HG03457 (cell line): Measurements from ENCODE around the gene MITD1.
"Not testable (repeated sequence)": the region's sequence is repeated elsewhere in the genome, so short reads cannot be mapped to it uniquely, and the experiment has no call there.

Experiments used
- ATAC-seq: cut with Tn5 transposase; IDR thresholded peaks from one replicate; pipeline ENCODE4 v1.9.1; 2021; ENCODE audit warnings: moderate number of reproducible peaks; ENCODE audit not compliant: unreplicated experiment

MITD1 gene

DNA sequence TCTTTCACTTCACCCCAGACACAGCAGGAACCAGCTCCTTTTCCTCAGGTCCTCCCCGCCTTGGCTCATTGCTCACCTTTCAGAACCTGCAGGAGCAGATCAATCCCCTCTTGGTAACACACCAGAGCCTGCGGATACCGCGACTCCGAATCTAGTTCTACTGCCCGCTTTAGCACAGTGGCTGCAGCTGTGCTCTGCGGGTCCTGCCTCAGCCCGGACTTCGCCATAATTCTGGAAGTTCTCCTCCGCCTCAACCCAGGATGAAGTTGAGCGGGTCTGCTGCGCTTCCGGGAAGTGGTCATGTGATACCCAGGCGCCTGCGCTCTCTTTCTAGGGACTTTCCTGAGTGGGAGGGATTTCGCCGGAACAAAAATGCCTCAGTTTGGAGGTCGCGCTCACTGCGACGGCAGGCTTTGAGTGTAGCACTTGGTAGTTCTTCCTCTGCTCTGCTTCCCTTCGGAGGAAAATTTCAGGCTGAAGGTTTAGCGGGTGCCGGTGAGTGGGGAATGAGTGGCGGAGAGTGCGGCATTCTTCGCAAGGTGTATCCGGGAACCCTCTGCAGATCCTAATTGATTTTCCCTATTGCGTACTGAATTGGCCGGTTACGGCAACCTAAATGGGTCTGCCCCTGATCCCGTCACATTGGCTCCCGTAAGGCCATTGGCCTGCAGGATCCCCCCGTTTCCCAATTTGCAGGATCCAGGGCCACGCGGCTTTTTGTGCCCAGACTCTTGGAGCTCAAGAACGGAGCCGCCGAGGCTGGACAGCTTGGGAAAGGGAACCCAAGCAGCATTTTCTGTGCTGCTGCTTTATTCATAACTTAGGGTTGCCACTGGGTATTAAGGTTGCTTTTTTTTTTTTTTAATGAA, at the start of gene MITD1, which contains the start of gene MRPL30:
MITD1 (minus strand) TSS at position 304 of the 869 bp plus-strand sequence; CDS start at position 227, 77 bp downstream.
MRPL30 (plus strand) TSS at position 430 of the 869 bp plus-strand sequence. CDS start 5,020 bp downstream, outside the sequence.
- ATAC-seq, result peak; percentile 64

DNA sequence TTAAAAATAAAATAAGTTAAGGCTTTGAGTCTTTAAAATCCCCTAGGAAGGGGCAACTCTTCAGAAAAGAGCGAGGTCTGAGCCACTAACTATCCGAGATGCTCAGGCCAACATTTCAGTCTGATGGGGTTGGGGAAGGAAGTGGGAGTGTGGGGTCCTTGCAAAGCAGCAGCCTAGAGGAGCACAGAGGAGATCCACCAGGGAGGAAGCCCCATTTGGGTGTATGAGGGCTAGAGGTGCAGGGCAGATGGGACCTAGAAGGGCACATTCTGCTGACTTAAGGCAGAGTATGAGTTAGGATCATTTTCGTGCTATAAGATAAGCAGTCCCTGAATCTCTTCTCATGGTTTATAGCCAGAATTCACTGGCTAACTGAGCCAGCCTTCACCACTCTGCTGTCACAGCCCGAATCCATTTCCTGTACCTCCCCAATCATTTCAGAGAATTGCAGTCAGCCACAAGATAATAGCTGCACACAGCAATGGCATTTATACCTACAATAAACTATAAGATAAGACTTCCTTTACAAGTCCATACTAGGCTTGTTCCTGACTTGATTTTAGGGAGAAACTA, 37.2 kb upstream of the MITD1 start:
- ATAC-seq, result no peak

DNA sequence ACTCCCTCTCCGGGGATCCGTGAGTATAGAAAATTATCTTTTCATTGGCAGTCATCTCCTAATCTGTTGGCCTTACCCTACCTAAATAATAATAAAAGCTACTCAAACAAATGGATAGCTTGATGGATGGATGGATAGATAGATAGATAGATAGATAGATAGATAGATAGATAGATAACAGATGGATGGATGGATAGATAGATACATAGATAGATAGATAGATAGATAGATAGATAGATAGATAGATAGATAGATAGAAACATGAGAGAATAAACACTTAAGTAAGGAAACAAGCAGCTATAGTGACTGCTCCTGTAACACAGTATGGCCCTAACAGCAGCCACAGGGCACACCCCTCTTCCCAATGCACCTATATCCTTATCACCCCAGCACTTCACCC, 35.2 kb upstream of the MITD1 start:
- ATAC-seq, result no peak

DNA sequence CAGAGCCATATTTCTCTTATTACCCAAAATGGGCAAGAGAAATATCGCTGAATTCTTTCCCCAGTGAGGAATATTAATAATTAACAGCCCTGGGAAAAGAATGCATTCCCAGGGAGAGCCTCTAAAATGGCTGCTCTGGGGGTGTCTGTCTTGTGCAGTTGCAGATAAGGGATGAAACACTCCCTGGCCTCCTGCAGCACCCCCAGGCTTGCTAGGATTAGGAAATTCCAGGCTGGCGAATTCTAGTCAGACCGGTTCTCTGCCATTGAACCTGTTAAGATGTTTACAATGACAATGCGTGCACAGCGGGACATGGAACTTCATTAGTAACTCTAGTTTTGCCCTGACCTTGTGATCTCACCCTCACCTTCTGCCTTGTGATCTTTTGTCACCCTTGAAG, 24.6 kb upstream of the MITD1 start:
- no peak for ATAC-seq

DNA sequence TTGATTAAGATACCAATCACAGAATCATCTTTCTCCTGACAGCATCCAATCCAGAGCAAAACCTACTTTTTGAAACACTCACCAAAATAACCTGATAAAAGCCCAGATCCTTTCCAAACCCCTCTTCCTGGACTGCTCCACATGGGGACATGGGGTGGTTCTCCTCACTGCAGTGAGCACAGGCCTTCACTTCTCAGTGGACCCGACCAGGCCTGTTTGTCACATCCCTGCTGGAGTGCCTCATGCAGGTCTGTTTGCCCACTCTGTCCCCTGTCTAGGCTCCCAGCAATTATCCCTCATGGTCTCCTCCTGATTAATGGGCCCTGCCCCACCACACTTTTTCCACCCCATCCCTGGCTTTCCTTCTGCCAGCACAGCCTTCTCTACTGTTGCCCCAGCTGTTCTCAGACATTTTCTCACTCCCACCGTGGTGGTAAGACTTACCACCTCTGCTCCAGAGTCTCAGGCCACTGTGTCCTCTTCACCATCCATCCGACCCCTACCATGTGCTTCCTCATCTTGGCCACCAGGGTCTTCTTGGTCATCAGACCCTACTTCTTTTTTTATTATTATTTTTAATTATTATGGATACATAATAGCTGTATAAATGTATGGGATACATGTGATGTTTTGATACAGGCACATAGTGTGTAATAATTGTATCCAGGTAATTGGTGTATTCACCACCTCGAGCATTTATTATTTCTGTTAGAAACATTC, 21.3 kb upstream of the MITD1 start:
- no peak for ATAC-seq

DNA sequence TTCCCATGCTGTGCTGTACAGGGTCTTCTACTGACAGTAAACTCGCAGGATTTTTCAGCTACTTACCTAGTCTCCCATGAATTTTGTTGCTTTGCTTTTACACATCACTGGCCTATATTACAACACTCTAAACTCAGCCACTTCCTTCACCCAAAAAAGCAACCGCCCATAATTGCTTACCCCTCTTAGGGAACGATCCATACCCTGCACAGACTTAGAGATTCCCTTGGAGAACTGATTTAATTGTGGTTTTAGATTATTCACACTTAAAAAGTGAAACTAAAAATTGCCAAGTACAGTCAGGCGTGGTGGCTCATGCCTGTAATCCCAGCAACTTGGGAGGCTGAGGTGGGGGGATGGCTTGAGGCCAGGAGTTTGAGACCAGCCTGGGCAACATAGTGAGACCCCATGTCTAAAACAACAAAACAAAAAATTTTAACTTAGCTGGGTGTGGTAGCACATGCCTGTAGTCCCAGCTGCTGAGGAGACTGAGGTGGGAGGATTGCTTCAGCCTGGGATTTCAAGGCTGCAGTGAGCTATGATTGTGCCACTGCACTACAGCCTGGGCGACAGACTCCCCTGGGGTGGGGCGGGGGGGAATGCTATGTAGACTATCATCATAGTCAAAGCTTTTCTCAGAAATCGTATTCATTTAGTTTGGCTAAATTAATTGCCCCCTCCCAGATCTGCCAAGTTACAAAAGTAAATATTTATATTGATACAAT, 19.4 kb upstream of the MITD1 start:
- no peak for ATAC-seq

DNA sequence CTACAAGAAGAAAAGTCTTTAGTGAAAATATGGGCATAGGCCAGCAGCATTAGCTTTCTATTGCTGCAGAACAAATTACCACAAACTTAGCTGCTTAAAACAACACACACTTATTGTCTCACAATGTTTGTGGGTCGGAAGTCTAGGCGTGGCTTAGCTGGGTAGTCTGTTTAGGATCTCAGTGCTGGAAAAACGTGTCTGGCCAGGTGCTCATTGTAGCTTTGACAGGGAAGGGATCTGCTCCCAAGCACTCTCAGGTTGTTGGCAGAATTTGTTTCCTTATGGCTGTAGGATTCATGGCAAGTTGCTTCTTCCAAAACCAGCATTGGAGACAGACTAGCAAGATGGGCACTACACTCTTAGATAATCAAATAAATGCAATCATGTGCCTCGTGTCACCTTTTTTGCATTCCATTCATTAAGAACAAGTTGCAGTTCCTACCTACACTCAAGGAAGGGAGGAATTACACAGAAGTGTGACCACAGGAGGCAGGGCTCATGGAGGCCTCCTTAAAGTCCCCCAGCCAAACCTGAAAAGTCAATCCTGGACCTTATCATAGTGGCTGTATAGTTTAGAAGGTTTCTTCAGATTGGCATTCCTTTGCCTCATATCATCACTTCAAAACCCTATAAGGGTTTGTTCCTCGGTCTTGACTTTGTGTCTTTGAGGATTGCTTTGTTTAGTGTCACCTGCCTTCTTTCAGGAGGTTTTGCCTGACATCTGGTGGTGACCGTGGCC, 17.4 kb upstream of the MITD1 start:
- ATAC-seq, result no peak

DNA sequence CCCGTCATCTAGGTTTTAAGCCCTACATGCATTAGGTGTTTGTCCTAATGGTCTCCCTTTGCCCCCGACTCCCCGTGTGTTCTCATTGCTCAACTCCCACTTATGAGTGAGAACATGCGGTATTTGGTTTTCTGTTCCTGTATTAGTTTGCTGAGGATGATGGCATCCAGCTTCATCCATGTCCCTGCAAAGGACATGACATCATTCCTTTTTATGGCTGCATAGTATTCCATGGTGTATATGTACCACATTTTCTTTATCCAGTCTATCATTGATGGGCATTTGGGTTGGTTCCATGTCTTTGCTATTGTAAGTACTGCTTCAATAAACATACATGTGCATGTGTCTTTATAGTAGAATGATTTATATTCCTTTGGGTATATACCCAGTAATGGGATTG, 11.5 kb upstream of the MITD1 start:
- ATAC-seq, result not testable (repeated sequence)

DNA sequence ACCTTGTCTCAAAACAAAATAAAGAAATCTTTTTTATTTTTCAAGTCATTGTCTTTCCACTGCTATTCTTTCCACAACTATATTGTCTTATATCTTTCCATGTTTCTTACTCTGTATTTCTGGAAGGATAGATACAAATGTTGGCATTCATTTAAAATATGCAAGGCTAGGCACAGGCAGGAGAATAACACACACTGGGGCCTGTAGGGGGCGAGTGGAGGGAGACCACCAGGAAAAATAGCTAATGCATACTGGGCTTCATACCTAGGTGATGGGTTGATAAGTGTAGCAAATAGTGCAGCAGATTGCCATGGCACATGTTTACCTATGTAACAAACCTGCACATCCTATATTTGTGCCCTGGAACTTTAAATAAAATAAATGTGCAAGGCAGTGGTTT, 9.7 kb upstream of the MITD1 start:
- ATAC-seq, result no peak

DNA sequence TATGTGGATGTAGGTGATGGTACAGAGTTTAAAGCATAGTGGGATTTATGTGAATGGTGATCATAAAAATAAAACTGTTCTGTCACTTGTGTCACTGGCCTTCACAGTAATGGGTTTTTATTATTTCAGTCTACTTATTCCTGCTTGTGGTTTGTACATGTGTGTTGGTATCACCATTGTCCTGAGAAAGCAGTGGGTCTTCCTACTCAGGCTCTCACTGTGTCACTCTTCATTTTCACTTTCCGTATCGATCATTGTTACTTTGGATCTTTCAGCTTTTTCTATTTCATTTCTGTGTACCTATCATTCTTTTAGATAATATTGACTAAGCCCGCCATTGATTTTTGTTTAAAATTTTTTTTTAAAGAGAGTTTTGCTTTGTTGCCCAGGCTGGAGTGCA, 7.5 kb upstream of the MITD1 start:
- ATAC-seq, result no peak

DNA sequence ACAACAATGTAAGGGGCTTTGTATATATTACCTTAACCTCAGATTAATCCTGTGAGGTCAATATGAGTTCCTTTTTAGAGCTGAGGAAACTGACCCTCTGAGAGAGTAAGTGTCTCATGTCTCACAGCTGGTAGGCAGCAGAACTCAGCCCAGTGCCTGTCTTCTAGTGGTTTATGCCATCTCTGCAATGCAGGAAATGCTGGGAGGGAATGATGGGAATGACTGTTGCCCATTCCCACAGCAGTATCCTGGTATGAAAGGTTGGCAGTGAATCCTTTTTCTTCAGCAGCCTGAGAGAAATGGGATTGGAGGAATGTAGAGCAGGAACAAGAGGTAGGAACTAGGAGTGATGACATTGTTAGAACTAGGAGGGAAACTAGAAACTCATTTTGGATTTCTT, 6.2 kb upstream of the MITD1 start:
- ATAC-seq, result no peak

DNA sequence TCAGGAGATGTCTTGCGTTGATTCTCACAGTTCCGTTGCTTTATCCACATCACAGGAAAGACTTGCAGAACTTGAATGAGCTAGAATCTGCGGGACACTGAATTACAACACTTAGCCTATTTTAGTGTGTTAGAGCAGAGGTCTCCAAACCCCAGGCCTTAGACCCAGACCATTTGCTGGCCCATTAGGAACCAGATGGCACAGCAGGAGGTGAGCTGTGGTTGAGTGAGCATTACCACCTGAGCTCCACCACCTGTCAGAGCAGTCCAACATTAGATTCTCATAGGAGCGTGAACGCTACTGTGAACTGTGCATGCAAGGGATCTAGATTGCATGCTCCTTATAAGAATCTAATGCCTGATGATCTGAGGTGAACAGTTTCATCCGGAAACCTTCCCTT, 4.0 kb upstream of the MITD1 start:
- ATAC-seq, result no peak

DNA sequence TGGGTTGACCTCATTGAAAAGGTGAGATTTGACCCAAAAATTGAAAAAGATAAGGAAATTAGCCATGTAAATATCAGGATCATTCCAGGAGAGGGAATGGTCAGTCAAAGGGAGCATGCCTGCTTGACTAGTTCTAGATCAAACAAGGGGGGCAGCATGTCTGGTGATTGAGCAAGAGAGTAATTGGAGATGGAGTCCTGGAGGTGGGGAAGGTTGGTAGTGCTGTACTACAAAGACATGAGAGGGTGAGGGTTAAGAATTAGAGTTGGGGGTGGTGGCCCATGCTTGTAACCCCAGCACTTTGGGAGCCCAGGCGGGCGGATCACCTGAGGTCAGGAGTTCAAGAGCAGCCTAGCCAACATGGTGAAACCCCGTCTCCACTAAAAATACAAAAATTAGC, 2.2 kb upstream of the MITD1 start:
- no peak for ATAC-seq

DNA sequence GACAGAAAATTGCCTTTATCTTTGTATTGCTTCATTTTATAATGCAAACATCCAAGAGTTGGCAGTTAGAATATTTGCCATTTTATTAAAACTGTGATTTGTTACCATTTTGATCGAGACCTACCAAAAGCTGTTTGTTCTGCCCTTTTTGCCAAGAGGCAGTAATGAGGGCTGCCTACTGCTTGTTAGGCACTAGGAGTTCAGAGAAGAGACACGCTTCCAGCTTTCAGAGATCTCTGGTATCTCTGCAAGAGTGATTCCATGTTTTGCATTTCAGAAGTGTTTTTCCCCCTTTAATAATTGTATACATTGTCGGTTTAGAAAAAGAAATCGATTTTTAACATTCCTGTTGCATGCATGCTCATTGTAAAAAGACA, 754 bp upstream of the MITD1 start:
- ATAC-seq, result no peak

DNA sequence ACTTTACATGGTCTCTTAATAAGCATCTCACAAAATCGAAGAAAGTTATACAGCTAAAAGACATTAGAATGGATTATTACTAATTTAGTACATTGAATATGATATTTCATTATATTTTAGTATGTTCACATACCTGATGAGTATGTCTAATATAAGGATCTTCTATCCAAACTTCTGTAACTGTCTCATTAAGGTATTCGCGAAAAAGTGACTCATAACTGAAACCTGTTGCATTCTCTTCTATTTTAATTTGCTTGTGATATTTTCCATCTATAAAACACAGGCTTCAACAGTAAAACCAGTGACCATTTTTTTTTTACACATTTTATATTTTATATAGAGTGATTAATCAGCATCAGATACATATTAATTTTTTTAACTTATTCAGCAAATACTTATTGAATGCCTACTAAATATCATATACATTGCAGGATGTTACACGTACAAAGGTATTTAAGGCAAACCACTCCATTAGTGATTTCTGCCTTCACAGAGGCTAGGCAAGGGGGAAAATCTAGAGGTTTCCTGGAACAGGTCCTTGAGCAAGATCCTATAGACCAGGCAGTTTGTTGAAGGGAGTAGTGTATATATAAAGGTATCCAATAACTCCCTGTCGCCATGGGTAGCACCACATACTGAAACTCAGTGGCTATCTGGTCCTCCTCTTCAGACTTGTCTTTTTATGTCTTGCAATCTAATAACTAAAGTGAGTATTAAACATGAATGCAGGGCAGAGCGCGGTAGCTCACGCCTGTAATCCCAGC, 9.3 kb downstream of the MITD1 start:
- ATAC-seq, result no peak

DNA sequence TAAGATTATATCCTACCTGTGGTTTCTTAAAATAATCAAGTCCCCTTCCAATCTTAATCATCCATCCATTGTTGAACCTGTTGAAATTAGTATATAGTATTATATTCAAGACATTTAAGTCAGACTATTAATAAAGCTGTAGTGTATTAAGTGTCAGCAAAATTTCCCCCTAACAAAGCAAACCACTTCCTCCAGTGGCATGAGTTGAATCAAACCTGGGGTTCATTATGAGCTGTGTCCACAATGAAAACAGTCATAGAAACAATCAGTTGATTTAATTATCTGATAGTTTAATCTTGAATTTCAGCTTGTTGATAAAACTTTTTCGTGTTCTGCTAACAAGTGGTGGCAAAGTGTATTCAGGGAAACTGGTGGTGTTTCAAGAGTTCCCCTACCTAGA, 11.3 kb downstream of the MITD1 start:
- ATAC-seq, result no peak

DNA sequence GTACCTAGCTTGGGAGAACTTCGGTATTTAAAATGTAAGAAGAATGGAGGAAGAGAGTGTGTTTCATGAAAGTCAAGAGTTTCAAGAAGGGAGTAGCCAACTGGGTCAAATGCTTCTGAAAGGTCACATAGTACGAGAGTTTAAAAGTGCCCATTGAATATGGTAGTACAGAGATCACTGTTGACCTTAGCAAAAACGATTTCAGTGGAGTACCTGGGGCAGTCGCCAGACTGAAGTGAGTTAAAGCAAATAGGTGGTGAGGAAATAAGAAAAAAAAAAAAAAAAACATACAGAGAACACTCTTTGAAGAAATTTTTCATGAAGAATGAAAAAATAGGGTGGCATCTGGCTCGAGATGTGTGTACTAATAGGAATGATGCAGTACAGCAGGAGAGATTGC, 14.6 kb downstream of the MITD1 start:
- ATAC-seq, result no peak

DNA sequence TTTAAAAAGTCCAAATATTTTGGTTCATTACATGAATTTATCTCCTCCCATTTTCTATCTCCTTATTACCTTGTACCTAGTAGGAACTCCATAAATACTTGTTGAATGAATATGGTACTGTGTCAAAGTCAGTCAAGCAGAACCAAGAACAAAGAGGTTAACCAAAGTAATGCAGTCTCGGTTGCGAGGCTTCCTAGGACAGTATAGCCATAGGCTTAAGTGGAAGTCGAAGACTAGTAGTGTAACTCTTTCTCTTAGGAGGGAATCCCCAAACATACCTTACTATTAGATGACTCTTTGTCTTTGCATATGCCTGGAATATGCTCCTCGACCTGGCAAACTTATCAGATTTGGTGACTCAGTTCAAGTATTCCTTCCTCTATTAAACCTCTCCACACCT, 21.3 kb downstream of the MITD1 start:
- no peak for ATAC-seq

DNA sequence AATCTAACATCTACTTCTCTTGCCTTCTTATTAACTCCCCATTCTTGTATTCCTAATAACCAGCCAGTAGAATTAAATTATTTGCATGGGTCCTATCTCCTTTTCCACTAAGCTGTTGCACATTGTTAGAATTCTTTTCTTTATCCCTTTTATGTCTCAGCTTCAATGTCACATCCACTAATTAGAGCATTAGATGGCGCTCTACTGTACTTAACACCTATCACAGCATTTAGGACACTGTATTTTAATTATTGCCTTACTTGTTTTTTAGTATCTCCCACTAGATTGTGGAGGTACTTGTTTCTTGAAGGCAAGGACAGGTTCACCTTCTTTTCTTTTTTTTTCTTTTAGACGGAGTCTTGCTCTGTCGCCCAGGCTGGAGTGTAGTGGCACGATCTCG, 22.3 kb downstream of the MITD1 start:
- no peak for ATAC-seq

DNA sequence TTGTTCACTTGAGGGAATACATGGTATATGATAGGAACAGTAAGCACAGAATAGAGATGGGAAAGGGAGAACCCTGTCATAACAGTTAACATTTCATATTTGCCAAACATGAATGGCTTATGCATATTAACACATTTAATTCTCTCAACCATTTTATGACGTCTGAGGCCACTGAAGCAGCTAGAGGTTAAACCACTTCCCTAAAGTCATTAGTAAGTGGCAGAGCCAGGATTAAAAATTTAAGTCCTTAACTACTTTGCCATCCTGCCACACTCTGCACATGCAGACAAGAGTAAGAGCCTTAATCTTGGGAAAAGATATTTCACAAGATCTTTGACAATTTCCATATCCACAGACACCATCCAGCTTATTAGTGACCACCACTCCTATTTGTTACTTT, 24.0 kb downstream of the MITD1 start:
- ATAC-seq, result no peak
